GM18507 (cell line): Measurements from ENCODE around the gene SAP30BP.

ENCODE experiments used
- DNase-seq: peaks from one replicate; pipeline ENCODE4 v3.0.0; 2011; ENCODE audit warnings: low read depth; ENCODE audit not compliant: insufficient read length; ENCODE audit errors: extremely low spot score
- FAIRE-seq: peaks from 2 replicates; lab custom pipeline; 2011; peaks lifted over from hg19 to GRCh38; lab: Jason Lieb, UNC

Gene SAP30BP

GRCh38 chr17:75731716-75732498 lies 64.8 kb downstream of the SAP30BP start:
- FAIRE-seq = no peak
- DNase-seq = no peak

DNA sequence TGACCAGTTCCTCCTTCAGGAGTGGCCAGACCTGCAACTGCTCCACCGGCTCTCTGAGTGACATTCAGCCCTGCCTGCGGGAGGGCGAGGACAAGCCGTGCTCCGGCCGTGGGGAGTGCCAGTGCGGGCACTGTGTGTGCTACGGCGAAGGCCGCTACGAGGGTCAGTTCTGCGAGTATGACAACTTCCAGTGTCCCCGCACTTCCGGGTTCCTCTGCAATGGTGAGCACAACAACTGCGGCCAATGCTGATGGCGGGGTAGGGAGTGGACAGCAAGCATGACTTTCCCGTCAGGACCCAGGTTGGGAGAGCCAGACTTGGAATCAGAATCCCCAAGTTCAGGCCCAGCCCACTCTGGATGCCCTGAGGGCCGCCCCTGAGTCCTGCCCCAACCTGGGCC lies 66.3 kb downstream of the SAP30BP start:
- no peak for FAIRE-seq
- no peak for DNase-seq

DNA sequence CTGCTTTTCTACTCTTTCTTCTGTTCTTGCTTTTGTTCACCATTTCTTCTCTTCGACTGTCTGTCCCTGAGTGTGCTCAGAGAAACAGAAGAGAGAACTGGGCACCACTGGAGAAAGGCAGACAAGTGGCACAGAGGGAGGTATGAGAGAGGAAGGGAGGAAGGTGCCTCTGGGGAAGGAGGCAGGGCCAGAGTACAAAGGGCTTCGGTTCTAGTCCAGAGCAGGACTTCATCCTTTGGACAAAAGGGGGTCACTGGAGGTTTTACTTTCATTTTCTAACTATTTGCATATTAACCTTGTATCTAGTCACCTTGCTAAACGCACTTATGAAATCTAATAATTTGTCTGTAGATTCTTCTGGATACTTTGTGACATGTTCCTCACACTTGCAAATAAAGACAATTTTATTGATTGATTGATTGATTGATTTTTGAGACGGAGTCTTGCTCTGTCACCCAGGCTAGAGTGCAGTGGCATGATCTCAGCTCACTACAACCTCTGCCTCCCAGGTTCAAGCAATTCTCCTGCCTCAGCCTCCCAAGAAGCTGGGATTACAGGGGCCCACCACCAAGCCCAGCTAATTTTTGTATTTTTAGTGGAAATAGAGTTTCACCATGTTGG lies 67.6 kb downstream of the SAP30BP start:
- peak; percentile 42 for FAIRE-seq
- no peak for DNase-seq

- FAIRE-seq (no peak), DNase-seq (no peak)
These were observed 69.2 kb downstream of the SAP30BP start for GRCh38 chr17:75736173-75736835.

DNA sequence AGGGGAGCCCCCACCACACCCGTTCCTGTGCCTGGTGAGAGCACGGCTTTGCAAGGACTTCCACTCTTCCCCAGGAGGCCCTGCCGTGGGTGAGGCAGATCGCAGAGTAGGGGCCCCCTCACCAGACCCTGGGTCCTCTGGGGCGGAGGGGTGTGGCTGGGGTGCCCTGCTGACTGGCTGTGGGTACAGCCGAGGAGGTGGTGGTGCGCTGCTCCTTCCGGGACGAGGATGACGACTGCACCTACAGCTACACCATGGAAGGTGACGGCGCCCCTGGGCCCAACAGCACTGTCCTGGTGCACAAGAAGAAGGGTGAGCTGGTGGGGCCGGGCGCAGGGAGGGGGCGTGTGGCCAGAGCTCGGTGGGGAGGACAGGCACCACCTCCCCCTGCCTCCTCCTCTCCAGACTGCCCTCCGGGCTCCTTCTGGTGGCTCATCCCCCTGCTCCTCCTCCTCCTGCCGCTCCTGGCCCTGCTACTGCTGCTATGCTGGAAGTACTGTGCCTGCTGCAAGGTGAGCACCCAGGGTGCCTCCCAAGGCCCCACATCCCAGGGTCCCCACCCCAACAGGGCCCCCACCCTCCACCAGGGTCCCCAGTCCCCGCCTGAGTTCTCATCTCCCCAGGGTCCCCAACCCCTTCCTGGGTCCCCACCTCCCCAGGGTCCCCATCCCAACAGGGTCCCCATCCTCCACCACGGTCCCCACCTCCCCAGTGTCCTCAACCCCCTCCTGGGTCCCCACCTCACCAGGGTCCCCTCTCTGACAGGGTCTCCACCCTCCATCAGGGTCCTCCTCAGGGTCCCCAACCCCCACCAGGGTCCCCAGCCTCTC lies 70.2 kb downstream of the SAP30BP start:
- DNase-seq (no peak), FAIRE-seq (no peak)

DNA sequence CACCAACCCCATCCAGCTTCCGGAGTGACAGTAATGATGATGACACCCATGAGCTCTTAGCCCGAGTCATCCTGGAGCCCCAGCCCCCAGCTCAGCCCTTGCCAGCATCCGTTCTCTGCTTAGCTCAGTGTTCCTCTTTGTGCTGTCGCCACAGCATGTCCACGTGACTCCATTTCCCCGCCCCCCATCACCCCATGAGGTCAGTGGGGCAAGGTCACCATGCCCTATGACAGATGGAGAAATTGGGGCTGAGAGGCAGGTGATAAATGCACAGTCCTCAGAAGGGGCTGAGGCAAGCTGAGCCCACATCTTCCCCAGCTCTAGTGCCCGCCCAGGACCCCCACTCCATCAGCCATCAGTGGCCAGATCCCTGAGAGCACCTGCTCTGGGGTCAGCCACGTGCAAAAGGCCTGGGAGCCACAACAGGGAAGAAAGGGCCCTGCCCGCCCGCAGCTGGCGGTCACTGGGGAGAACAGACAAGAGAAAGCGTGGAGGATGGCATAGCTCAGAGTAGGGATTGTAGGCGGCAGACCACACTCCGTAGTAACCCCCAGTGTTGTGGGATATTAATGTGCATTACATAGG lies 71.2 kb downstream of the SAP30BP start:
- FAIRE-seq (peak; percentile 46), DNase-seq (no peak)

DNA sequence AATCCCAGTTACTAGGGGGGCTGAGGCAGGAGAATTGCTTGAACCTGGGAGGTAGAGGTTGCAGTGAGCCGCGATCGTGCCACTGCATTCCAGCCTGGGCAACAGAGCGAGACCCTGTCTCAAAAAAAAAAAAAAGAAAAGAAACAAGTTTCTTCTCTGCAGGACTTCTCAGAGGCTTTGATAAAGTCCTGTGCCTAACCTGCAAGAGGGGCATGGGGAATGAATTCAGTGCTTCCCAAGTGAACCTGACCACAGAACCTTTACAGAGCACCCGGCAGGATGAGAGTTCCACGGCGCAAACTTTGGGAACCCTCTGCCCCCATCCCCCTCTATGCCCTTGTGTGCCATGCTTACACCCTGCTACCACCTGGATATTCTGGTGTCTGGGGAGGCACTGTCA lies 72.0 kb downstream of the SAP30BP start:
- DNase-seq (no peak), FAIRE-seq (no peak)

GRCh38 chr17:75739801-75740200 lies 72.7 kb downstream of the SAP30BP start:
- DNase-seq (no peak), FAIRE-seq (no peak)

- no peak for DNase-seq
- no peak for FAIRE-seq
These were observed 73.1 kb downstream of the SAP30BP start for GRCh38 chr17:75740215-75740614.

- FAIRE-seq = no peak
- DNase-seq = no peak
These were observed 73.5 kb downstream of the SAP30BP start for GRCh38 chr17:75740631-75741077.

- FAIRE-seq (no peak), DNase-seq (no peak)
These were observed 75.2 kb downstream of the SAP30BP start for GRCh38 chr17:75742337-75742736.

GRCh38 chr17:75743625-75744206 lies 76.6 kb downstream of the SAP30BP start:
- FAIRE-seq (no peak), DNase-seq (no peak)

GRCh38 chr17:75748706-75749105 lies 81.6 kb downstream of the SAP30BP start:
- FAIRE-seq = no peak
- DNase-seq = no peak

GRCh38 chr17:75749545-75750389 lies 82.6 kb downstream of the SAP30BP start:
- DNase-seq = peak; percentile 68
- FAIRE-seq = peak; percentile 51

GRCh38 chr17:75750661-75751423 lies 83.7 kb downstream of the SAP30BP start:
- no peak for FAIRE-seq

DNA sequence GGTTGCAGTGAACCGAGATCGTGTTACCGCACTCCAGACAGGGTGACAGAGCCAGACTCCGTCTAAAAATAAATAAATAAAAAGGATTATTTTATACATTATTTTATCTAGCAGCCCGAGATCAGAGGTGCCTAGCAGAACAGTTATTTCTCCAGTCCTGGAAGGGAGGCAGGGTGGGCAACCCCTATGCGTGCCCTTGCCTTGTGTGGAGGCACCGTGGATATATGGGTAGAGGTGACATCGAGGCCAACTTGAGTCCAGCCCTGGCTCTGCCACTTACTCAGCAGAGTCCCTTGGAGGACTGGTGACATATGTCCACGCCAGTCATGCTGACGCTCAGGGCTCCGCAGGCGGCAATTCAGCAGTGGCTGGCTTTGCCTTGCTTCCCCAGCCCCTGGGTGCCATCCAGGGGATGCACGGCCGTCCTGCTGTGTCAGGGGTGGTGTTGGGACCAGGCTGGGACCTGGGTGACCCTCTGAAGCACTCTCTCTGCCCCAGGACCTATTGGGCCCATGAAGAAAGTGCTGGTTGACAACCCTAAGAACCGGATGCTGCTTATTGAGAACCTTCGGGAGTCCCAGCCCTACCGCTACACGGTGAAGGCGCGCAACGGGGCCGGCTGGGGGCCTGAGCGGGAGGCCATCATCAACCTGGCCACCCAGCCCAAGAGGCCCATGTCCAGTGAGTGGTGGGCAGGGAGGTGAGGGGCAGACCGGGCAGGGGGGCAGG lies 84.7 kb downstream of the SAP30BP start:
- FAIRE-seq (no peak), DNase-seq (no peak)

More at GRCh38 chr17:75750661-75751423, 83.7 kb downstream of the SAP30BP start:
- DNase-seq = no peak

DNA sequence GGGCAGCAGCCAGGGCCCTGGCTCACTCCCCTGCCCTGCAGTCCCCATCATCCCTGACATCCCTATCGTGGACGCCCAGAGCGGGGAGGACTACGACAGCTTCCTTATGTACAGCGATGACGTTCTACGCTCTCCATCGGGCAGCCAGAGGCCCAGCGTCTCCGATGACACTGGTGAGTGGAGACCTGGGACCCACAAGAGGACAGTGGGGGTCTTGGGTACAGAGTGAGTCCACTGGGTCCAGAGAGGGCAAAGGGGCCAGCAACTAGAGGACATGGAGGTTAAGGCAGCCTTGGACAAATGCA lies 85.2 kb downstream of the SAP30BP start:
- no peak for FAIRE-seq
- DNase-seq = no peak
